CD4-positive, CD25-positive, alpha-beta regulatory T cell (primary cell): ENCODE data around the gene KIFAP3. TPM values are rescaled to one million over a fixed set of nuclear protein-coding genes. Genes with fewer than 3 reads are reported as not detected.
A peak's percentile ranks its signal among the peaks of the same experiment; 100 is the strongest.
"Not testable (repeated sequence)": the region's sequence is repeated elsewhere in the genome, so short reads cannot be mapped to it uniquely, and the experiment has no call there.

Experiments used
- ATAC-seq, 2 donors: fragments of 150-1000 bp; cut with Tn5 transposase; one replicate each; pipeline ENCODE4 v1.10.0; 2021; ENCODE audit warnings: low read depth in 2 of 2, moderate number of reproducible peaks in 2 of 2, moderate library complexity in 1 of 2
- DNase-seq, 3 donors: peaks; one replicate each; pipeline versions ENCODE4 v3.0.0 to v3.0.0-alpha.2; 2012 to 2022; ENCODE audit warnings: mixed read lengths in 1 of 3
- H3K27ac ChIP-seq: one replicate; pipeline ENCODE4 v1.7.0; 2013; ENCODE audit warnings: mild to moderate bottlenecking, low read length; ENCODE audit not compliant: insufficient read depth, poor library complexity, severe bottlenecking
- H3K27me3 ChIP-seq: one replicate; pipeline ENCODE4 v1.7.0; 2013; ENCODE audit warnings: low read length; ENCODE audit not compliant: control insufficient read depth, insufficient read depth
- H3K36me3 ChIP-seq: one replicate; pipeline ENCODE4 v1.7.0; 2013; ENCODE audit warnings: mild to moderate bottlenecking, low read length, moderate library complexity; ENCODE audit not compliant: control insufficient read depth, insufficient read depth
- H3K4me1 ChIP-seq: 2 replicates; pipeline ENCODE4 v1.7.0; 2013; ENCODE audit warnings: mild to moderate bottlenecking, low read length; ENCODE audit not compliant: insufficient read depth, control insufficient read depth, poor library complexity, severe bottlenecking
- H3K4me3 ChIP-seq: one replicate; pipeline ENCODE4 v1.7.0; 2013; ENCODE audit warnings: low read depth, mild to moderate bottlenecking, low read length, moderate library complexity
- H3K9me3 ChIP-seq, 2 experiments: 1 replicate in 1 of 2; 2 replicates in 1 of 2; pipeline ENCODE4 v1.7.0; 2013; ENCODE audit warnings: low read length in 2 of 2, mild to moderate bottlenecking in 1 of 2, moderate library complexity in 1 of 2; ENCODE audit not compliant: control insufficient read depth in 2 of 2
- H3K27ac Mint-ChIP-seq, 3 donors: one replicate each; pipeline ENCODE4 v1.8.0; 2020 to 2022; ENCODE audit warnings: mild to moderate bottlenecking in 3 of 3, mixed read lengths in 3 of 3, moderate library complexity in 2 of 3
- H3K27me3 Mint-ChIP-seq: one replicate; pipeline ENCODE4 v1.8.0; 2022; ENCODE audit warnings: mild to moderate bottlenecking, mixed read lengths
- H3K36me3 Mint-ChIP-seq: one replicate; pipeline ENCODE4 v1.8.0; 2020; ENCODE audit warnings: mixed read lengths
- H3K4me1 Mint-ChIP-seq, 4 donors: one replicate each; pipeline ENCODE4 v1.8.0; 2020 to 2022; ENCODE audit warnings: mixed read lengths in 4 of 4, mild to moderate bottlenecking in 1 of 4
- H3K4me3 Mint-ChIP-seq, 4 donors: one replicate each; pipeline ENCODE4 v1.8.0; 2020 to 2022; ENCODE audit warnings: mild to moderate bottlenecking in 4 of 4, mixed read lengths in 4 of 4, moderate library complexity in 3 of 4
- H3K9me3 Mint-ChIP-seq, 7 donors: one replicate each; pipeline ENCODE4 v1.8.0; 2020 to 2022; ENCODE audit warnings: mixed read lengths in 7 of 7, mild to moderate bottlenecking in 3 of 7, moderate library complexity in 2 of 7
- polyA plus RNA-seq, 4 donors: library from polyadenylated mRNA; unstranded; fragments of 300-500 nt; fragmentation: Illumina TruSeq; gene quantifications; one replicate each; pipeline ENCODE4 v1.2.3, GENCODE V29; 2021
- total RNA-seq: library from RNA; stranded (reverse); gene quantifications from one replicate; pipeline ENCODE4 v1.2.3, GENCODE V29; 2022

The KIFAP3 gene
- total and polyA plus RNA-seq, 5 donors from 2014 or later, result 12.8 to 21.9 (median 18.0) TPM

DNA sequence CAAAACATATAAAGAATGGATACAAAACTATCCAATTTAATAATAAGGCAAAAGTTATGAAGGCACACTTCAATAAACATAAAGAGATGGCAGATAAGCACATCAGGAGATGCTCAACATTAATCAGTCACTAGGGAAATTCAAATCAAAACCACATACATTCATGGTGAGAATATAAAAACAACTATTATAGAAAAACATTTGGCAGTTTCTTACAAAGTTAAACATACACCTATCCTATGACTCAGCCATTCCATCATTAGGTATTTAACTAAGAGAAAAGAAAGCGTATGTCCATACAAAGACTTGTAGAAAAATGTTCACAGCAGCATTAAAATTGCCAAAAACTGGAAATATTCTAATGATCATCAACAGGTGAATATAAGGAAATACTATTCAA is 44.3 kb downstream of the KIFAP3 start:
- peaks cover 0 to 7% (median 1%) of the 10 kb centered on the region in 7 donors for H3K9me3 Mint-ChIP-seq
- H3K4me3 Mint-ChIP-seq, result no peak overlapping the region
- no peak overlapping the region for H3K27ac ChIP-seq
- no peak overlapping the region for H3K27ac Mint-ChIP-seq
- H3K27me3 ChIP-seq, result no peaks in the 10 kb centered on the region
- no peak overlapping the region for H3K4me3 ChIP-seq
- H3K9me3 ChIP-seq, result peaks cover 0 to 2% of the 10 kb centered on the region in 2 experiments
- H3K36me3 Mint-ChIP-seq, result peaks cover 58% of the 10 kb centered on the region
- H3K4me1 ChIP-seq, result no peaks in the 10 kb centered on the region
- H3K27me3 Mint-ChIP-seq, result no peaks in the 10 kb centered on the region
- ATAC-seq (no peak), DNase-seq (no peak)
- peaks cover 28% of the 10 kb centered on the region for H3K36me3 ChIP-seq
- peaks cover 0 to 12% (median 7%) of the 10 kb centered on the region in 4 donors for H3K4me1 Mint-ChIP-seq

- Mint-ChIP-seq H3K9me3 (peaks cover 0 to 7% (median 1%) of the 10 kb centered on the region in 7 donors), H3K27ac (no peak overlapping the region), H3K36me3 (peaks cover 50% of the 10 kb centered on the region), H3K27me3 (no peaks in the 10 kb centered on the region), H3K4me3 (no peak overlapping the region), H3K4me1 (peaks cover 0 to 12% (median 7%) of the 10 kb centered on the region in 4 donors)
- Histone ChIP-seq H3K4me3 (no peak overlapping the region), H3K36me3 (peaks cover 33% of the 10 kb centered on the region), H3K4me1 (no peaks in the 10 kb centered on the region), H3K27me3 (no peaks in the 10 kb centered on the region), H3K27ac (no peak overlapping the region), H3K9me3 (peaks cover 0 to 2% of the 10 kb centered on the region in 2 experiments)
- ATAC-seq (no peak), DNase-seq (no peak)
These were observed 46.7 kb downstream of the KIFAP3 start for GRCh38 chr1:170027760-170028159.

DNA sequence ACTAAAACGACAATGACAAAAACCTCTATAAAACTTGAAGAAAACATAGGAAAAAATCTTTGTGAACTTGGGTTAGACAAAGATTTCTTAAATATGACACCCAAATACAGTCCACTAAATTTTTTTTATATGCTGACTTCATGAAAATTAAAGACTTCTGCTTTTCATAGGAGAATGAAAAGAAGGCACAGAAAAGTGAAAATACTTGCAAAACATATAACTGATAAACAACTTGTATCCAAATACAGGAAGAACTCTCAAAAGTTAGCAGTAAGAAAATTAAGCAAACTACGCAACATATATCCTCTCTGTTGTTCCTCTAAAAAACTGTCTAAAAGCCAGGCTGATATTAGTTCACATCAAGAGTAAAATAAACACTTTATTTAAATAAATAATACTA is 53.6 kb downstream of the KIFAP3 start:
- Histone ChIP-seq H3K36me3 (peaks cover 25% of the 10 kb centered on the region), H3K9me3 (no peaks in the 10 kb centered on the region), H3K27me3 (no peaks in the 10 kb centered on the region), H3K27ac (no peak overlapping the region), H3K4me3 (no peak overlapping the region), H3K4me1 (no peaks in the 10 kb centered on the region)
- Mint-ChIP-seq H3K27me3 (no peaks in the 10 kb centered on the region), H3K36me3 (peaks cover 41% of the 10 kb centered on the region), H3K4me1 (peaks cover 0 to 13% (median 2%) of the 10 kb centered on the region in 4 donors), H3K27ac (no peak overlapping the region), H3K9me3 (peaks cover 0 to 4% (median 3%) of the 10 kb centered on the region in 7 donors), H3K4me3 (no peak overlapping the region)
- DNase-seq, result no peak
- no peak for ATAC-seq

GRCh38 chr1:170017478-170017877 is 57.0 kb downstream of the KIFAP3 start:
- Histone ChIP-seq H3K27me3 (no peaks in the 10 kb centered on the region), H3K4me3 (no peak overlapping the region), H3K4me1 (no peaks in the 10 kb centered on the region), H3K9me3 (no peaks in the 10 kb centered on the region), H3K36me3 (peaks cover 15% of the 10 kb centered on the region), H3K27ac (no peak overlapping the region)
- DNase-seq (no peak), ATAC-seq (no peak)
- Mint-ChIP-seq H3K4me3 (no peak overlapping the region), H3K27me3 (no peaks in the 10 kb centered on the region), H3K4me1 (peaks cover 0 to 13% (median 2%) of the 10 kb centered on the region in 4 donors), H3K9me3 (peaks cover 0 to 4% (median 2%) of the 10 kb centered on the region in 7 donors), H3K36me3 (peaks cover 49% of the 10 kb centered on the region), H3K27ac (peak overlapping the region in 1 of 3 donors; percentile 35)

GRCh38 chr1:170012920-170013319 is 61.6 kb downstream of the KIFAP3 start:
- Histone ChIP-seq H3K27me3 (no peaks in the 10 kb centered on the region), H3K4me1 (no peaks in the 10 kb centered on the region), H3K9me3 (no peaks in the 10 kb centered on the region), H3K27ac (no peak overlapping the region), H3K4me3 (no peak overlapping the region), H3K36me3 (peaks cover 15% of the 10 kb centered on the region)
- Mint-ChIP-seq H3K36me3 (peaks cover 29% of the 10 kb centered on the region), H3K4me1 (peaks cover 0 to 7% (median 0%) of the 10 kb centered on the region in 4 donors), H3K9me3 (peaks cover 0 to 4% (median 0%) of the 10 kb centered on the region in 7 donors), H3K27ac (no peak overlapping the region), H3K4me3 (no peak overlapping the region), H3K27me3 (no peaks in the 10 kb centered on the region)
- ATAC-seq (no peak), DNase-seq (no peak)

GRCh38 chr1:170010443-170010842 is 64.1 kb downstream of the KIFAP3 start:
- Mint-ChIP-seq H3K4me1 (no peaks in the 10 kb centered on the region), H3K36me3 (peaks cover 16% of the 10 kb centered on the region), H3K27me3 (no peaks in the 10 kb centered on the region), H3K27ac (no peak overlapping the region), H3K9me3 (peaks cover 0 to 6% (median 0%) of the 10 kb centered on the region in 7 donors), H3K4me3 (no peak overlapping the region)
- no peaks in the 10 kb centered on the region for H3K27me3 ChIP-seq
- no peak overlapping the region for H3K27ac ChIP-seq
- H3K4me3 ChIP-seq, result no peak overlapping the region
- DNase-seq (peak in 1 of 3 donors; percentile 59), ATAC-seq (no peak)
- no peaks in the 10 kb centered on the region for H3K4me1 ChIP-seq
- no peaks in the 10 kb centered on the region for H3K9me3 ChIP-seq
- H3K36me3 ChIP-seq, result peaks cover 2% of the 10 kb centered on the region

- Histone ChIP-seq H3K9me3 (no peaks in the 10 kb centered on the region), H3K4me1 (no peaks in the 10 kb centered on the region), H3K36me3 (no peaks in the 10 kb centered on the region), H3K27ac (no peak overlapping the region), H3K4me3 (no peak overlapping the region), H3K27me3 (no peaks in the 10 kb centered on the region)
- Mint-ChIP-seq H3K27me3 (no peaks in the 10 kb centered on the region), H3K4me3 (no peak overlapping the region), H3K4me1 (no peaks in the 10 kb centered on the region), H3K27ac (no peak overlapping the region), H3K36me3 (peaks cover 13% of the 10 kb centered on the region), H3K9me3 (peaks cover 0 to 6% (median 0%) of the 10 kb centered on the region in 7 donors)
- ATAC-seq (no peak), DNase-seq (no peak)
These were observed 64.9 kb downstream of the KIFAP3 start for GRCh38 chr1:170009551-170009950.

GRCh38 chr1:170008745-170009144 is 65.8 kb downstream of the KIFAP3 start:
- H3K9me3 Mint-ChIP-seq, ATAC-seq, H3K4me3 Mint-ChIP-seq, H3K27ac Mint-ChIP-seq, H3K4me1 Mint-ChIP-seq, H3K27me3 Mint-ChIP-seq, H3K4me3 ChIP-seq, H3K4me1 ChIP-seq, H3K27ac ChIP-seq, DNase-seq, H3K9me3 ChIP-seq, H3K36me3 ChIP-seq, H3K27me3 ChIP-seq, H3K36me3 Mint-ChIP-seq: not testable (repeated sequence)
